Measurements from ENCODE around the gene TM9SF1. TPM values are rescaled to one million over a fixed set of nuclear protein-coding genes. Genes with fewer than 3 reads are reported as not detected.

Gene TM9SF1
- total and polyA plus RNA-seq, 2 experiments from 2014 or later = 12.6 to 27.5 TPM

DNA sequence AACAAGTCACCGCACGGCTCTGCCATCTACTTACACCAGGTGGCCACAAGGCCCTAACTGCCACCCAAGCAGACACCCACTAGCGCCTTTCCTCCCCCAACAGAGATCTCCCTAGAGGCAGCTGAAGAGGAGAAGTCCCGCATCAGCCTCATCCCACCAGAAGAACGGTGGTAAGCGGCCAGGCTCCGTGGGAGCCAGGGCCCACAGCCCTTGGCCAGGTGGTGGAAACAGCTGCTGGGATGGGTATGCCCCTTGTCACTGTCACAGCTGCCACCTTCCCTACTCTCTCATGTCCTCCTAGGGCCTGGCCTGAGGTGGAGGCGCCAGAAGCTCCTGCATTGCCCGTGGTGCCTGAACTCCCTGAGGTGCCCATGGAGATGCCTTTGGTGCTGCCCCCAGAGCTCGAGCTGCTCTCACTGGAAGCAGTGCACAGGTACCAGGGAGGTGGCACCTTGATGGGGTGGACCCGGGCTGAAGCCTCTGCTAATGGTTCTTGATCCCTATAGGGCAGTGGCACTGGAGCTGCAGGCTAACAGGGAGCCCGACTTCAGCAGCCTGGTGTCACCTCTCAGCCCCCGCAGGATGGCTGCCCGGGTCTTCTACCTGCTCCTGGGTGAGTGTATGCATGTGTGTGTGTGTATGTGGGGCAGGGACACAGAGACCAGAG is 15.8 kb downstream of the TM9SF1 start:
- Histone ChIP-seq H3K4me2 (no peak overlapping the region), H3K9me2 (ENCODE audit: insufficient read depth) (no peaks in the 10 kb centered on the region), H3K36me3 (ENCODE audit: insufficient read depth) (no peaks in the 10 kb centered on the region; the same call in 1 of the 2 replicates), H3K79me2 (replicated peaks; ENCODE audit: insufficient read depth) (no peaks in the 10 kb centered on the region), H3K27me3 (ENCODE audit: insufficient read depth) (no peaks in the 10 kb centered on the region), H3F3A (replicated peaks; ENCODE audit: low read depth) (no peaks in the 10 kb centered on the region), H3K4me3 (no peak overlapping the region), H2AFZ (no peak overlapping the region), H3K27ac (ENCODE audit: low read depth) (no peak overlapping the region), H4K20me1 (replicated peaks; ENCODE audit: insufficient read depth) (no peaks in the 10 kb centered on the region; the same call in none of the 2 replicates), H3K4me1 (ENCODE audit: insufficient read depth) (no peaks in the 10 kb centered on the region)
- Mint-ChIP-seq H3K9me3 (peaks cover 3% of the 10 kb centered on the region; the same call in 2 of the 3 replicates), H3K4me3 (no peak overlapping the region), H3K27me3 (ENCODE audit: insufficient read depth, low read depth, poor library complexity) (peaks cover 26% of the 10 kb centered on the region), H3K4me1 (no peaks in the 10 kb centered on the region), H3K27ac (peak overlapping the region; percentile 78), H3K36me3 (ENCODE audit: low read depth) (peaks cover 64% of the 10 kb centered on the region)
- ATAC-seq (no peak), DNase-seq (ENCODE audit: low spot score) (no peak)
- TF ChIP-seq, protein P1, sequence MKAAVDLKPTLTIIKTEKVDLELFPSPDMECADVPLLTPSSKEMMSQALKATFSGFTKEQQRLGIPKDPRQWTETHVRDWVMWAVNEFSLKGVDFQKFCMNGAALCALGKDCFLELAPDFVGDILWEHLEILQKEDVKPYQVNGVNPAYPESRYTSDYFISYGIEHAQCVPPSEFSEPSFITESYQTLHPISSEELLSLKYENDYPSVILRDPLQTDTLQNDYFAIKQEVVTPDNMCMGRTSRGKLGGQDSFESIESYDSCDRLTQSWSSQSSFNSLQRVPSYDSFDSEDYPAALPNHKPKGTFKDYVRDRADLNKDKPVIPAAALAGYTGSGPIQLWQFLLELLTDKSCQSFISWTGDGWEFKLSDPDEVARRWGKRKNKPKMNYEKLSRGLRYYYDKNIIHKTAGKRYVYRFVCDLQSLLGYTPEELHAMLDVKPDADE (IDR thresholded peaks at IDR 0.05) = no peak
- TF ChIP-seq EZH2phosphoT487 (IDR thresholded peaks at IDR 0.05; ENCODE audit: unreplicated experiment) (no peak), JUNB (IDR thresholded peaks at IDR 0.05; ENCODE audit: unreplicated experiment) (no peak), NANOG (IDR thresholded peaks at IDR 0.05; ENCODE audit: borderline replicate concordance) (no peak), STAT1 (IDR thresholded peaks at IDR 0.05; ENCODE audit: unreplicated experiment) (no peak), POLR2AphosphoS5 (IDR thresholded peaks at IDR 0.05; ENCODE audit: low read depth) (no peak), CREB1 (CRISPR knock-in tag; IDR thresholded peaks at IDR 0.05; ENCODE audit: low read depth) (no peak), ZNF114 (CRISPR knock-in tag; IDR thresholded peaks at IDR 0.05) (no peak), ZNF331 (CRISPR knock-in tag; IDR thresholded peaks at IDR 0.05; ENCODE audit: low read depth) (no peak), EZH2 (IDR thresholded peaks at IDR 0.05; ENCODE audit: low read depth, unreplicated experiment) (no peak)
- TF ChIP-seq, protein P2, sequence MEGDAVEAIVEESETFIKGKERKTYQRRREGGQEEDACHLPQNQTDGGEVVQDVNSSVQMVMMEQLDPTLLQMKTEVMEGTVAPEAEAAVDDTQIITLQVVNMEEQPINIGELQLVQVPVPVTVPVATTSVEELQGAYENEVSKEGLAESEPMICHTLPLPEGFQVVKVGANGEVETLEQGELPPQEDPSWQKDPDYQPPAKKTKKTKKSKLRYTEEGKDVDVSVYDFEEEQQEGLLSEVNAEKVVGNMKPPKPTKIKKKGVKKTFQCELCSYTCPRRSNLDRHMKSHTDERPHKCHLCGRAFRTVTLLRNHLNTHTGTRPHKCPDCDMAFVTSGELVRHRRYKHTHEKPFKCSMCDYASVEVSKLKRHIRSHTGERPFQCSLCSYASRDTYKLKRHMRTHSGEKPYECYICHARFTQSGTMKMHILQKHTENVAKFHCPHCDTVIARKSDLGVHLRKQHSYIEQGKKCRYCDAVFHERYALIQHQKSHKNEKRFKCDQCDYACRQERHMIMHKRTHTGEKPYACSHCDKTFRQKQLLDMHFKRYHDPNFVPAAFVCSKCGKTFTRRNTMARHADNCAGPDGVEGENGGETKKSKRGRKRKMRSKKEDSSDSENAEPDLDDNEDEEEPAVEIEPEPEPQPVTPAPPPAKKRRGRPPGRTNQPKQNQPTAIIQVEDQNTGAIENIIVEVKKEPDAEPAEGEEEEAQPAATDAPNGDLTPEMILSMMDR (conservative IDR thresholded peaks at IDR 0.05; ENCODE audit: low read depth in 2 of 2) = no peak
- TF ChIP-seq, protein P3, sequence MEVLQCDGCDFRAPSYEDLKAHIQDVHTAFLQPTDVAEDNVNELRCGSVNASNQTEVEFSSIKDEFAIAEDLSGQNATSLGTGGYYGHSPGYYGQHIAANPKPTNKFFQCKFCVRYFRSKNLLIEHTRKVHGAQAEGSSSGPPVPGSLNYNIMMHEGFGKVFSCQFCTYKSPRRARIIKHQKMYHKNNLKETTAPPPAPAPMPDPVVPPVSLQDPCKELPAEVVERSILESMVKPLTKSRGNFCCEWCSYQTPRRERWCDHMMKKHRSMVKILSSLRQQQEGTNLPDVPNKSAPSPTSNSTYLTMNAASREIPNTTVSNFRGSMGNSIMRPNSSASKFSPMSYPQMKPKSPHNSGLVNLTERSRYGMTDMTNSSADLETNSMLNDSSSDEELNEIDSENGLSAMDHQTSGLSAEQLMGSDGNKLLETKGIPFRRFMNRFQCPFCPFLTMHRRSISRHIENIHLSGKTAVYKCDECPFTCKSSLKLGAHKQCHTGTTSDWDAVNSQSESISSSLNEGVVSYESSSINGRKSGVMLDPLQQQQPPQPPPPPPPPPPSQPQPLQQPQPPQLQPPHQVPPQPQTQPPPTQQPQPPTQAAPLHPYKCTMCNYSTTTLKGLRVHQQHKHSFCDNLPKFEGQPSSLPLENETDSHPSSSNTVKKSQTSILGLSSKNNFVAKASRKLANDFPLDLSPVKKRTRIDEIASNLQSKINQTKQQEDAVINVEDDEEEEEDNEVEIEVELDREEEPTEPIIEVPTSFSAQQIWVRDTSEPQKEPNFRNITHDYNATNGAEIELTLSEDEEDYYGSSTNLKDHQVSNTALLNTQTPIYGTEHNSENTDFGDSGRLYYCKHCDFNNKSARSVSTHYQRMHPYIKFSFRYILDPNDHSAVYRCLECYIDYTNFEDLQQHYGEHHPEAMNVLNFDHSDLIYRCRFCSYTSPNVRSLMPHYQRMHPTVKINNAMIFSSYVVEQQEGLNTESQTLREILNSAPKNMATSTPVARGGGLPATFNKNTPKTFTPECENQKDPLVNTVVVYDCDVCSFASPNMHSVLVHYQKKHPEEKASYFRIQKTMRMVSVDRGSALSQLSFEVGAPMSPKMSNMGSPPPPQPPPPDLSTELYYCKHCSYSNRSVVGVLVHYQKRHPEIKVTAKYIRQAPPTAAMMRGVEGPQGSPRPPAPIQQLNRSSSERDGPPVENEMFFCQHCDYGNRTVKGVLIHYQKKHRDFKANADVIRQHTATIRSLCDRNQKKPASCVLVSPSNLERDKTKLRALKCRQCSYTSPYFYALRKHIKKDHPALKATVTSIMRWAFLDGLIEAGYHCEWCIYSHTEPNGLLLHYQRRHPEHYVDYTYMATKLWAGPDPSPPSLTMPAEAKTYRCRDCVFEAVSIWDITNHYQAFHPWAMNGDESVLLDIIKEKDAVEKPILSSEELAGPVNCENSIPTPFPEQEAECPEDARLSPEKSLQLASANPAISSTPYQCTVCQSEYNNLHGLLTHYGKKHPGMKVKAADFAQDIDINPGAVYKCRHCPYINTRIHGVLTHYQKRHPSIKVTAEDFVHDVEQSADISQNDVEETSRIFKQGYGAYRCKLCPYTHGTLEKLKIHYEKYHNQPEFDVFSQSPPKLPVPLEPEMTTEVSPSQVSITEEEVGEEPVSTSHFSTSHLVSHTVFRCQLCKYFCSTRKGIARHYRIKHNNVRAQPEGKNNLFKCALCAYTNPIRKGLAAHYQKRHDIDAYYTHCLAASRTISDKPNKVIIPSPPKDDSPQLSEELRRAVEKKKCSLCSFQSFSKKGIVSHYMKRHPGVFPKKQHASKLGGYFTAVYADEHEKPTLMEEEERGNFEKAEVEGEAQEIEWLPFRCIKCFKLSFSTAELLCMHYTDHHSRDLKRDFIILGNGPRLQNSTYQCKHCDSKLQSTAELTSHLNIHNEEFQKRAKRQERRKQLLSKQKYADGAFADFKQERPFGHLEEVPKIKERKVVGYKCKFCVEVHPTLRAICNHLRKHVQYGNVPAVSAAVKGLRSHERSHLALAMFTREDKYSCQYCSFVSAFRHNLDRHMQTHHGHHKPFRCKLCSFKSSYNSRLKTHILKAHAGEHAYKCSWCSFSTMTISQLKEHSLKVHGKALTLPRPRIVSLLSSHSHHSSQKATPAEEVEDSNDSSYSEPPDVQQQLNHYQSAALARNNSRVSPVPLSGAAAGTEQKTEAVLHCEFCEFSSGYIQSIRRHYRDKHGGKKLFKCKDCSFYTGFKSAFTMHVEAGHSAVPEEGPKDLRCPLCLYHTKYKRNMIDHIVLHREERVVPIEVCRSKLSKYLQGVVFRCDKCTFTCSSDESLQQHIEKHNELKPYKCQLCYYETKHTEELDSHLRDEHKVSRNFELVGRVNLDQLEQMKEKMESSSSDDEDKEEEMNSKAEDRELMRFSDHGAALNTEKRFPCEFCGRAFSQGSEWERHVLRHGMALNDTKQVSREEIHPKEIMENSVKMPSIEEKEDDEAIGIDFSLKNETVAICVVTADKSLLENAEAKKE (CRISPR knock-in tag; IDR thresholded peaks at IDR 0.05) = no peak
- TF ChIP-seq, protein P4, sequence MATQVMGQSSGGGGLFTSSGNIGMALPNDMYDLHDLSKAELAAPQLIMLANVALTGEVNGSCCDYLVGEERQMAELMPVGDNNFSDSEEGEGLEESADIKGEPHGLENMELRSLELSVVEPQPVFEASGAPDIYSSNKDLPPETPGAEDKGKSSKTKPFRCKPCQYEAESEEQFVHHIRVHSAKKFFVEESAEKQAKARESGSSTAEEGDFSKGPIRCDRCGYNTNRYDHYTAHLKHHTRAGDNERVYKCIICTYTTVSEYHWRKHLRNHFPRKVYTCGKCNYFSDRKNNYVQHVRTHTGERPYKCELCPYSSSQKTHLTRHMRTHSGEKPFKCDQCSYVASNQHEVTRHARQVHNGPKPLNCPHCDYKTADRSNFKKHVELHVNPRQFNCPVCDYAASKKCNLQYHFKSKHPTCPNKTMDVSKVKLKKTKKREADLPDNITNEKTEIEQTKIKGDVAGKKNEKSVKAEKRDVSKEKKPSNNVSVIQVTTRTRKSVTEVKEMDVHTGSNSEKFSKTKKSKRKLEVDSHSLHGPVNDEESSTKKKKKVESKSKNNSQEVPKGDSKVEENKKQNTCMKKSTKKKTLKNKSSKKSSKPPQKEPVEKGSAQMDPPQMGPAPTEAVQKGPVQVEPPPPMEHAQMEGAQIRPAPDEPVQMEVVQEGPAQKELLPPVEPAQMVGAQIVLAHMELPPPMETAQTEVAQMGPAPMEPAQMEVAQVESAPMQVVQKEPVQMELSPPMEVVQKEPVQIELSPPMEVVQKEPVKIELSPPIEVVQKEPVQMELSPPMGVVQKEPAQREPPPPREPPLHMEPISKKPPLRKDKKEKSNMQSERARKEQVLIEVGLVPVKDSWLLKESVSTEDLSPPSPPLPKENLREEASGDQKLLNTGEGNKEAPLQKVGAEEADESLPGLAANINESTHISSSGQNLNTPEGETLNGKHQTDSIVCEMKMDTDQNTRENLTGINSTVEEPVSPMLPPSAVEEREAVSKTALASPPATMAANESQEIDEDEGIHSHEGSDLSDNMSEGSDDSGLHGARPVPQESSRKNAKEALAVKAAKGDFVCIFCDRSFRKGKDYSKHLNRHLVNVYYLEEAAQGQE (IDR thresholded peaks at IDR 0.05; ENCODE audit: unreplicated experiment) = no peak

All from GM23338 (cell line).